Pulmonary artery endothelial cell (primary cell): ENCODE data around the gene CP. TPM values are rescaled to one million over a fixed set of nuclear protein-coding genes. Genes with fewer than 3 reads are reported as not detected.
A peak's percentile ranks its signal among the peaks of the same experiment; 100 is the strongest.
"Not testable (repeated sequence)": the region's sequence is repeated elsewhere in the genome, so short reads cannot be mapped to it uniquely, and the experiment has no call there.

Experiments used
- DNase-seq: peaks from one replicate; pipeline ENCODE4 v3.0.0-alpha.2; 2011; ENCODE audit warnings: low read depth, low spot score
- total RNA-seq: library from RNA; depleted of rRNA; stranded (reverse); fragments of >200 nt; gene quantifications from 2 replicates; pipeline ENCODE4 v1.2.3, GENCODE V29; 2014

Gene CP
- total RNA-seq, 1 donor from 2014 or later, result 0.13 TPM

- DNase-seq, result no peak
These were observed 6.1 kb upstream of the CP start for GRCh38 chr3:149227591-149228268.

GRCh38 chr3:149226776-149227175, 5.1 kb upstream of the CP start:
- no peak for DNase-seq

- DNase-seq, result peak; percentile 78
These were observed 3.3 kb upstream of the CP start for GRCh38 chr3:149224736-149225594.

- no peak for DNase-seq
These were observed 1.8 kb upstream of the CP start for GRCh38 chr3:149223461-149223820.

- DNase-seq, result not testable (repeated sequence)
These were observed 2.1 kb downstream of the CP start for GRCh38 chr3:149219380-149220121.

- no peak for DNase-seq
These were observed 4.3 kb downstream of the CP start for GRCh38 chr3:149217347-149217746.

GRCh38 chr3:149216193-149216869, 5.3 kb downstream of the CP start:
- DNase-seq, result no peak

- no peak for DNase-seq
These were observed 6.1 kb downstream of the CP start for GRCh38 chr3:149215515-149215914.

- no peak for DNase-seq
These were observed 6.9 kb downstream of the CP start for GRCh38 chr3:149214702-149215101.

- DNase-seq, result no peak
These were observed 9.2 kb downstream of the CP start for GRCh38 chr3:149212386-149212785.

- no peak for DNase-seq
These were observed 12.2 kb downstream of the CP start for GRCh38 chr3:149209431-149209830.

GRCh38 chr3:149207475-149207874, 14.2 kb downstream of the CP start:
- DNase-seq, result no peak

GRCh38 chr3:149204390-149204991, 17.1 kb downstream of the CP start:
- DNase-seq, result no peak

GRCh38 chr3:149203758-149204157, 17.9 kb downstream of the CP start:
- DNase-seq, result no peak

GRCh38 chr3:149199474-149199873, 22.2 kb downstream of the CP start:
- peak; percentile 20 for DNase-seq

- DNase-seq, result no peak
These were observed 23.0 kb downstream of the CP start for GRCh38 chr3:149198611-149199010.

GRCh38 chr3:149197669-149198068, 24.0 kb downstream of the CP start:
- no peak for DNase-seq

GRCh38 chr3:149196805-149197592, 24.6 kb downstream of the CP start:
- not testable (repeated sequence) for DNase-seq

- no peak for DNase-seq
These were observed 26.4 kb downstream of the CP start for GRCh38 chr3:149195221-149195620.

GRCh38 chr3:149188494-149188893, 33.1 kb downstream of the CP start:
- no peak for DNase-seq
